ENCODE measurements around the gene SH3BP5. TPM values are rescaled to one million over a fixed set of nuclear protein-coding genes. Genes with fewer than 3 reads are reported as not detected.

Gene SH3BP5
- total RNA-seq, 1 experiment from 2014 or later, result 20.3 TPM

DNA sequence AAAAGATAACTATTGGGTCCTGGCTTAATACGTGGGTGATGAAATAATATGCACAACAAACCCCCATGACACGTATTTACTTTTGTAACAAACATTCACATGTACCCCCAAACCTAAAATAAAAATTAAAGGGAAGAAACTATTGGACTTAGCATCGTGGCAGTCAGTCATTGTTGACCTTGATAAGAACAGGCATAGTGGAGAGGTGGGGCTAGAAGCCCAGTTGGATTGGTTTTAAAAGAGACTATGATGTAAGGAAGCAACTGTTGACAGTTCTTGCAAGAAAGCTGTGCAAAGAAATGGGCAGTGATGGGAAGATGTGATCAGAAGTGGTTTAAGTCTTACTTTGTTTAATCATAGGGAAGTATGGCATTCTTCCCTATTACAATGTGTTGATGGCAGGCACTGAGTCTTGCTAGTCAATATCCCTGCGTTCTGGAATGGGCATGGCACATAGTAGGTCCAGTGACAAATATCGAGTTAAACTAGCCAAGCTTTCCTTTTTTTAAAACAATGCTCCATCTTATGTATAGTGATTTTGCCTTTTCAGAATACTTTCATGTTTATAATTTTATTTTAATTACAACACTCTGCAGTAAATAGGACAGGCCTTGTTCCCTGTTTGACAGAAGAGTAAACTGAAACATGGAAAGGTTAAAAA is 88.4 kb downstream of the SH3BP5 start:
- TF ChIP-seq EZH2 (IDR thresholded peaks at IDR 0.05; ENCODE audit: borderline replicate concordance, low read depth, low read length, poor library complexity, severe bottlenecking), result no peak
- TF ChIP-seq, protein P1, sequence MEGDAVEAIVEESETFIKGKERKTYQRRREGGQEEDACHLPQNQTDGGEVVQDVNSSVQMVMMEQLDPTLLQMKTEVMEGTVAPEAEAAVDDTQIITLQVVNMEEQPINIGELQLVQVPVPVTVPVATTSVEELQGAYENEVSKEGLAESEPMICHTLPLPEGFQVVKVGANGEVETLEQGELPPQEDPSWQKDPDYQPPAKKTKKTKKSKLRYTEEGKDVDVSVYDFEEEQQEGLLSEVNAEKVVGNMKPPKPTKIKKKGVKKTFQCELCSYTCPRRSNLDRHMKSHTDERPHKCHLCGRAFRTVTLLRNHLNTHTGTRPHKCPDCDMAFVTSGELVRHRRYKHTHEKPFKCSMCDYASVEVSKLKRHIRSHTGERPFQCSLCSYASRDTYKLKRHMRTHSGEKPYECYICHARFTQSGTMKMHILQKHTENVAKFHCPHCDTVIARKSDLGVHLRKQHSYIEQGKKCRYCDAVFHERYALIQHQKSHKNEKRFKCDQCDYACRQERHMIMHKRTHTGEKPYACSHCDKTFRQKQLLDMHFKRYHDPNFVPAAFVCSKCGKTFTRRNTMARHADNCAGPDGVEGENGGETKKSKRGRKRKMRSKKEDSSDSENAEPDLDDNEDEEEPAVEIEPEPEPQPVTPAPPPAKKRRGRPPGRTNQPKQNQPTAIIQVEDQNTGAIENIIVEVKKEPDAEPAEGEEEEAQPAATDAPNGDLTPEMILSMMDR (conservative IDR thresholded peaks at IDR 0.05; ENCODE audit: low read depth, low read length), result no peak
- peaks cover 60% of the 10 kb centered on the region for H3K36me3 ChIP-seq (ENCODE audit: insufficient read depth, low read length, poor library complexity, severe bottlenecking)
- CTCF ChIA-PET, result no interaction called here
- no peak for DNase-seq (ENCODE audit: low spot score)
- no TSS peak for BruUV-seq (replicated peaks)
- POLR2A ChIA-PET (ENCODE audit: low non-redundant PET), result no interaction called here
- no peak overlapping the region for H3K4me3 ChIP-seq (ENCODE audit: low read depth, low read length, poor library complexity, severe bottlenecking)
- no peak overlapping the region for H3K27ac ChIP-seq (ENCODE audit: low read depth, low read length, poor library complexity, severe bottlenecking)
- intact Hi-C loops (cut with micrococcal nuclease; ENCODE audit: unreplicated experiment), result no loop called here
- no peaks in the 10 kb centered on the region for H3K9me3 ChIP-seq (ENCODE audit: low read depth, low read length, poor library complexity, severe bottlenecking)
- no peaks in the 10 kb centered on the region for H3K27me3 ChIP-seq (replicated peaks; ENCODE audit: insufficient read depth, low read depth, low read length, poor library complexity)
- H3K4me1 ChIP-seq (ENCODE audit: insufficient read depth, low read length, poor library complexity, severe bottlenecking), result no peaks in the 10 kb centered on the region

DNA sequence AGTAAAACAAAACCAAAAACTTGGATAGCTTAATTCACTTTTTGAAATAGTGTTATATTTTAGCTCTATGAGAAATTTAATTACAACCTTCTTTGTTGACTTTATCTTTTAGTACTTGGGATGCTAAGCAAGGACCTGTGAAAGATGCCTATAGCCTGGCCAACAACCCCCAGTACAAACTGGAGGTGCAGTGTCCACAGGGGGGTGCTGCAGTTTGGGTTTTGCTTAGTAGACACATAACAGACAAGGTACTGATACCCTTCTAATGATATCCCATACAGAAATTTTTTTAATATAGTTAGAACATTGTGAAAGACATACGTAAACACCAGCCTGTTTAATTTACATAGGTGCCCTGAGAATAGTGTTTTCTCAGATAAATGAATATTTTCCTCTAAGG is 91.0 kb downstream of the SH3BP5 start:
- Histone ChIP-seq H3K9me3 (ENCODE audit: low read depth, low read length, poor library complexity, severe bottlenecking) (no peaks in the 10 kb centered on the region), H3K27ac (ENCODE audit: low read depth, low read length, poor library complexity, severe bottlenecking) (no peak overlapping the region), H3K27me3 (replicated peaks; ENCODE audit: insufficient read depth, low read depth, low read length, poor library complexity) (no peaks in the 10 kb centered on the region), H3K4me1 (ENCODE audit: insufficient read depth, low read length, poor library complexity, severe bottlenecking) (no peaks in the 10 kb centered on the region), H3K36me3 (ENCODE audit: insufficient read depth, low read length, poor library complexity, severe bottlenecking) (peaks cover 48% of the 10 kb centered on the region), H3K4me3 (ENCODE audit: low read depth, low read length, poor library complexity, severe bottlenecking) (no peak overlapping the region)
- ChIA-PET POLR2A (ENCODE audit: low non-redundant PET) (no interaction called here), CTCF (no interaction called here)
- TF ChIP-seq, protein P1 (conservative IDR thresholded peaks at IDR 0.05; ENCODE audit: low read depth, low read length), result peak; percentile 59
- no peak for TF ChIP-seq EZH2 (IDR thresholded peaks at IDR 0.05; ENCODE audit: borderline replicate concordance, low read depth, low read length, poor library complexity, severe bottlenecking)
- peak; percentile 42 for DNase-seq (ENCODE audit: low spot score)
- intact Hi-C loops (cut with micrococcal nuclease; ENCODE audit: unreplicated experiment), result no loop called here
- no TSS peak for BruUV-seq (replicated peaks)

DNA sequence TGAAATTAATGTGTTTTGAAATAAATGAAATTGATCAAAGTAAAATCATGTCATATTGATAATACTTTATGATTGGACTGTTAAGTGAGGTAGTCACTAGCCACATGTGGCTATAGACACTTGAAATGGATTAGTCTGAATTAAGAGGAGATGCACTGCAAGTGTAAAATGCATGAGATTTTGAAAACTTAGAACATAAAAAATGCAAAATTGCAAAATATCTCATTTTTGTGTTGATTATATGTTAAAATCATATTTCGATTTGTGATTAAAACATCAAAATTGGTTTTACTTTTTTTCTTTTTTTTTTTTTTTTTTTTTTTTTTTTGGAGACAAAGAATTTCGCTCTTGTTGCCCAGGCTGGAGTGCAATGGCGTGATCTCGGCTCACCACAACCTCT is 103.1 kb downstream of the SH3BP5 start:
- CTCF ChIA-PET, result no interaction called here
- no peak overlapping the region for H3K27ac ChIP-seq (ENCODE audit: low read depth, low read length, poor library complexity, severe bottlenecking)
- TF ChIP-seq EZH2 (IDR thresholded peaks at IDR 0.05; ENCODE audit: borderline replicate concordance, low read depth, low read length, poor library complexity, severe bottlenecking), result no peak
- TF ChIP-seq, protein P1 (conservative IDR thresholded peaks at IDR 0.05; ENCODE audit: low read depth, low read length), result no peak
- H3K4me3 ChIP-seq (ENCODE audit: low read depth, low read length, poor library complexity, severe bottlenecking), result no peak overlapping the region
- DNase-seq (ENCODE audit: low spot score), result no peak
- intact Hi-C loops (cut with micrococcal nuclease; ENCODE audit: unreplicated experiment), result no loop called here
- no peaks in the 10 kb centered on the region for H3K9me3 ChIP-seq (ENCODE audit: low read depth, low read length, poor library complexity, severe bottlenecking)
- peaks cover 60% of the 10 kb centered on the region for H3K36me3 ChIP-seq (ENCODE audit: insufficient read depth, low read length, poor library complexity, severe bottlenecking)
- POLR2A ChIA-PET (ENCODE audit: low non-redundant PET), result no interaction called here
- H3K27me3 ChIP-seq (replicated peaks; ENCODE audit: insufficient read depth, low read depth, low read length, poor library complexity), result no peaks in the 10 kb centered on the region
- H3K4me1 ChIP-seq (ENCODE audit: insufficient read depth, low read length, poor library complexity, severe bottlenecking), result no peaks in the 10 kb centered on the region
- no TSS peak for BruUV-seq (replicated peaks)
